Vagina (tissue), 2 donors: ENCODE results near the gene C2orf42.

Experiments used
- POLR2A ChIP-seq, 2 donors: fragments of 450-650 bp; IDR thresholded peaks; one replicate each; pipeline ENCODE4 v1.6.1; 2017; ENCODE audit warnings: antibody characterized with exemption in 2 of 2, mild to moderate bottlenecking in 2 of 2, moderate library complexity in 2 of 2
- TF ChIP-seq, protein P1 (sequence below), 3 experiments: fragments of 450-650 bp in 2 of 3; fragments of 200-600 bp in 1 of 3; sonication (generic) in 1 of 3; IDR thresholded peaks; one replicate each; pipeline ENCODE4 v1.5.1; 2017 to 2019; ENCODE audit warnings: antibody characterized with exemption in 3 of 3, mild to moderate bottlenecking in 2 of 3, moderate library complexity in 2 of 3

DNA sequence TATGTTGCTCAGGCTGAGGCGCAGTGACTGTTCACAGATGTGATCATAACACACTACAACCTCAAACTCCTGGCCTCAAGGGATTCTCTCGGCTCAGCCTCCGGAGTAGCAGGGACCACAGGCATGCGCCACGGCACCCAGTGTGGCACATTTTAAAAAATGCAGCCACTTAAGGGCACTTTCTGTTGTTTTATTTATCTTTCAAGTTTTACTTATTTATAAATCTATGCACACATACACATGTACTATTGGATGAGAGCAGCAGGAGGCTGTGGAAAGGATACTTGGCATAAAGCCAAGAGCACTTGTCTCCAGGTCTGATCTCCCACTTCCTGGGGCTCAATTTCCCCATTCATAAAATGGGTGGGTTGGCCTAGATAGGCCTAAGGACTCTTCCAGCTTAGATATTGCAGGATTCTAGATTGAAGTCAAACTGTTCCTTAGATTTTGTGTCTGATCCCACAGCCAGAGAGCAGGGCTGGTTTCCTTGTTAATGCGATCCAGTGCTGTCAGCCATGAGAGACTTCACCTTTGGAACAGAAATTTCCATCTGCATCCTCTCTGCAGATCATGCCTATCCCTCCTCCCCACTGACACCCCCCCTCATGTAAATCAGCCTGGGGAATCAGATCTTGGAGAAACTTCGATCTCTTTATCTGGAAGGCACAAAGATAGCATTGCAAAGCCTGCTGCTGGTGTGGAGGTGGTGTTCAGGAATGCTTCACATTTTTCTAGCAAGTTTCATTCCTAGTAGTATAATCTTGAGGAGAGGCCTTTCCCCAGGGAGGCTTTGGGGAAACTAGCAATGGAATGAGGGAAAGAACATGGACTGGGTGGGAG lies 78.8 kb downstream of the C2orf42 start:
- TF ChIP-seq, protein P1, sequence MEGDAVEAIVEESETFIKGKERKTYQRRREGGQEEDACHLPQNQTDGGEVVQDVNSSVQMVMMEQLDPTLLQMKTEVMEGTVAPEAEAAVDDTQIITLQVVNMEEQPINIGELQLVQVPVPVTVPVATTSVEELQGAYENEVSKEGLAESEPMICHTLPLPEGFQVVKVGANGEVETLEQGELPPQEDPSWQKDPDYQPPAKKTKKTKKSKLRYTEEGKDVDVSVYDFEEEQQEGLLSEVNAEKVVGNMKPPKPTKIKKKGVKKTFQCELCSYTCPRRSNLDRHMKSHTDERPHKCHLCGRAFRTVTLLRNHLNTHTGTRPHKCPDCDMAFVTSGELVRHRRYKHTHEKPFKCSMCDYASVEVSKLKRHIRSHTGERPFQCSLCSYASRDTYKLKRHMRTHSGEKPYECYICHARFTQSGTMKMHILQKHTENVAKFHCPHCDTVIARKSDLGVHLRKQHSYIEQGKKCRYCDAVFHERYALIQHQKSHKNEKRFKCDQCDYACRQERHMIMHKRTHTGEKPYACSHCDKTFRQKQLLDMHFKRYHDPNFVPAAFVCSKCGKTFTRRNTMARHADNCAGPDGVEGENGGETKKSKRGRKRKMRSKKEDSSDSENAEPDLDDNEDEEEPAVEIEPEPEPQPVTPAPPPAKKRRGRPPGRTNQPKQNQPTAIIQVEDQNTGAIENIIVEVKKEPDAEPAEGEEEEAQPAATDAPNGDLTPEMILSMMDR (IDR thresholded peaks at IDR 0.05) = no peak
- TF ChIP-seq POLR2A (IDR thresholded peaks at IDR 0.05) = no peak
